ENCODE measurements around the gene ALPI. TPM values are rescaled to one million over a fixed set of nuclear protein-coding genes. Genes with fewer than 3 reads are reported as not detected.
"Not testable (repeated sequence)": the region's sequence is repeated elsewhere in the genome, so short reads cannot be mapped to it uniquely, and the experiment has no call there.

ALPI gene
- total RNA-seq, result not detected in 2 replicates

- no peak within 1 kb of the TSS for H3K4me3 ChIP-seq (ENCODE audit: low read depth, low read length)
- DNase-seq (ENCODE audit: low read depth), result no peak
- TF ChIP-seq CTCF (conservative IDR thresholded peaks at IDR 0.05; ENCODE audit: low read depth, low read length), result no peak
Observed at GRCh38 chr2:232455426-232456255, at the start of gene ALPI. TSS of gene ALPI (plus strand) at chr2:232456153. CDS start at chr2:232456200, 47 bp downstream.

- DNase-seq (ENCODE audit: low read depth), result no peak
- TF ChIP-seq CTCF (conservative IDR thresholded peaks at IDR 0.05; ENCODE audit: low read depth, low read length), result no peak
- H3K4me3 ChIP-seq (ENCODE audit: low read depth, low read length), result no peak within 1 kb of the TSS
Observed at GRCh38 chr2:232406556-232407310, 49.2 kb upstream of the ALPI start, which contains the start of gene ALPG. TSS of gene ALPG (plus strand) at chr2:232406844. CDS start at chr2:232406895, 51 bp downstream.

GRCh38 chr2:232407428-232408150 lies 48.4 kb upstream of the ALPI start:
- DNase-seq (ENCODE audit: low read depth); H3K4me3 ChIP-seq (ENCODE audit: low read depth, low read length): not testable (repeated sequence)

GRCh38 chr2:232408269-232408668 lies 47.7 kb upstream of the ALPI start:
- not testable (repeated sequence) for H3K4me3 ChIP-seq (ENCODE audit: low read depth, low read length); DNase-seq (ENCODE audit: low read depth)

- H3K4me3 ChIP-seq (ENCODE audit: low read depth, low read length); DNase-seq (ENCODE audit: low read depth): not testable (repeated sequence)
Observed at GRCh38 chr2:232409617-232410016, 46.3 kb upstream of the ALPI start.

- no peak for TF ChIP-seq CTCF (conservative IDR thresholded peaks at IDR 0.05; ENCODE audit: low read depth, low read length)
- H3K4me3 ChIP-seq (ENCODE audit: low read depth, low read length), result no peak overlapping the region
- no peak for DNase-seq (ENCODE audit: low read depth)
Observed at GRCh38 chr2:232410238-232410900, 45.6 kb upstream of the ALPI start.

- no peak for DNase-seq (ENCODE audit: low read depth)
- no peak overlapping the region for H3K4me3 ChIP-seq (ENCODE audit: low read depth, low read length)
- no peak for TF ChIP-seq CTCF (conservative IDR thresholded peaks at IDR 0.05; ENCODE audit: low read depth, low read length)
Observed at GRCh38 chr2:232411901-232412629, 43.9 kb upstream of the ALPI start.
